Omental fat pad (tissue), 4 donors: ENCODE measurements around the gene ADAM12. TPM values are rescaled to one million over a fixed set of nuclear protein-coding genes. Genes with fewer than 3 reads are reported as not detected.

Experiments used
- ATAC-seq: fragments of 150-250 bp; one replicate; pipeline ENCODE4 v1.9.1; 2016; ENCODE audit warnings: mild to moderate bottlenecking, moderate library complexity; ENCODE audit not compliant: low FRiP score
- DNase-seq: peaks from one replicate; pipeline ENCODE4 v3.0.0-alpha.2; 2019; ENCODE audit warnings: low spot score
- total RNA-seq, 4 donors: library from RNA; depleted of rRNA; stranded (reverse); fragments of >200 nt; gene quantifications; one replicate each; pipeline ENCODE4 v1.1.0, GENCODE V29; 2016
- TF ChIP-seq, protein P1 (sequence below), 3 donors: fragments of 450-650 bp; IDR thresholded peaks; one replicate each; pipeline ENCODE4 v1.5.1; 2016 to 2017; ENCODE audit warnings: antibody characterized with exemption in 3 of 3, mild to moderate bottlenecking in 3 of 3, moderate library complexity in 2 of 3

Gene ADAM12
- total RNA-seq, 4 donors from 2014 or later: 4.9 to 24.4 (median 10.9) TPM

- ATAC-seq (no peak), DNase-seq (no peak)
- TF ChIP-seq, protein P1, sequence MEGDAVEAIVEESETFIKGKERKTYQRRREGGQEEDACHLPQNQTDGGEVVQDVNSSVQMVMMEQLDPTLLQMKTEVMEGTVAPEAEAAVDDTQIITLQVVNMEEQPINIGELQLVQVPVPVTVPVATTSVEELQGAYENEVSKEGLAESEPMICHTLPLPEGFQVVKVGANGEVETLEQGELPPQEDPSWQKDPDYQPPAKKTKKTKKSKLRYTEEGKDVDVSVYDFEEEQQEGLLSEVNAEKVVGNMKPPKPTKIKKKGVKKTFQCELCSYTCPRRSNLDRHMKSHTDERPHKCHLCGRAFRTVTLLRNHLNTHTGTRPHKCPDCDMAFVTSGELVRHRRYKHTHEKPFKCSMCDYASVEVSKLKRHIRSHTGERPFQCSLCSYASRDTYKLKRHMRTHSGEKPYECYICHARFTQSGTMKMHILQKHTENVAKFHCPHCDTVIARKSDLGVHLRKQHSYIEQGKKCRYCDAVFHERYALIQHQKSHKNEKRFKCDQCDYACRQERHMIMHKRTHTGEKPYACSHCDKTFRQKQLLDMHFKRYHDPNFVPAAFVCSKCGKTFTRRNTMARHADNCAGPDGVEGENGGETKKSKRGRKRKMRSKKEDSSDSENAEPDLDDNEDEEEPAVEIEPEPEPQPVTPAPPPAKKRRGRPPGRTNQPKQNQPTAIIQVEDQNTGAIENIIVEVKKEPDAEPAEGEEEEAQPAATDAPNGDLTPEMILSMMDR (IDR thresholded peaks at IDR 0.05): no peak
Observed at GRCh38 chr10:126375299-126375698, 13.0 kb downstream of the ADAM12 start.

DNA sequence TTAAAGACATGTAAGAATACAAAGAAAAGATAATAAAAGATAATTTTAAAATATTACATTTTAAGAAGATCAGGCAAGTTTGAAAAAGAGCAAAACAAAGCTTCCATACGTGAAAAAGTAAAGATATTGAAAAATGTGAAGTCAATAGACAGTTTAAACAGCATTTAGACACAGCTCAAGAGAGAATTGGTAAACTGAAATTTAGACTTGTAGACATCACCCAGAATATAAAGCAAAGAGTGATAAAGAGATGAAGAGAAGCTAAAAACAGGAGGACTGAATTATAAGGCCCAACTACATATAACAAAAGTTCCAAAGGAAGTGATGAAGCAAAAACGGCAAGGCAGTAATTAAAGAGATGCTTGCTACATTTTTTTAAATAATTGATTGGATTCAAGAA lies 13.8 kb downstream of the ADAM12 start:
- TF ChIP-seq, protein P1 (IDR thresholded peaks at IDR 0.05): no peak
- ATAC-seq (no peak), DNase-seq (no peak)

GRCh38 chr10:126373972-126374371 lies 14.3 kb downstream of the ADAM12 start:
- no peak for DNase-seq
- no peak for ATAC-seq
- TF ChIP-seq, protein P1 (IDR thresholded peaks at IDR 0.05): no peak

DNA sequence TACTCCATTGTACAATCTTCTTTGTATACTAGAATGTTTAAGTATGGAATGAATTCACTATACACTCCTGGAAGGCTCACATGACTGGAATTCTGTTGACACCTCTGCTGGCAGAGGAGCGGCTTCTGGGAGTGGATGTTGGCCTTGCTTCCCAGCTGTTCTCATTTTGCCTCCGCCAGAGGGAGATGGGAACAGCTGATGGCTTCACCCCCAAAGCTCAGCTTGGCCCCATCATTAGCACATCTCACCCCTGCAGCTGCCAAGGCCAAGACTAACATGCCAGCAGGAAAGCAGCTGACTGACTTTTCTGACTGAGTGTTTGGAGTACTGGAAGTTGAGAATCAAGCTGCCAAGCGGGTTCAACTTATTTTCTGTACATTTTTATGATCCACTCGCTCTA lies 15.1 kb downstream of the ADAM12 start:
- ATAC-seq: no peak
- no peak for DNase-seq
- TF ChIP-seq, protein P1 (IDR thresholded peaks at IDR 0.05): no peak

- ATAC-seq (no peak), DNase-seq (no peak)
- TF ChIP-seq, protein P1 (IDR thresholded peaks at IDR 0.05): no peak
Observed at GRCh38 chr10:126372396-126372795, 15.9 kb downstream of the ADAM12 start.

DNA sequence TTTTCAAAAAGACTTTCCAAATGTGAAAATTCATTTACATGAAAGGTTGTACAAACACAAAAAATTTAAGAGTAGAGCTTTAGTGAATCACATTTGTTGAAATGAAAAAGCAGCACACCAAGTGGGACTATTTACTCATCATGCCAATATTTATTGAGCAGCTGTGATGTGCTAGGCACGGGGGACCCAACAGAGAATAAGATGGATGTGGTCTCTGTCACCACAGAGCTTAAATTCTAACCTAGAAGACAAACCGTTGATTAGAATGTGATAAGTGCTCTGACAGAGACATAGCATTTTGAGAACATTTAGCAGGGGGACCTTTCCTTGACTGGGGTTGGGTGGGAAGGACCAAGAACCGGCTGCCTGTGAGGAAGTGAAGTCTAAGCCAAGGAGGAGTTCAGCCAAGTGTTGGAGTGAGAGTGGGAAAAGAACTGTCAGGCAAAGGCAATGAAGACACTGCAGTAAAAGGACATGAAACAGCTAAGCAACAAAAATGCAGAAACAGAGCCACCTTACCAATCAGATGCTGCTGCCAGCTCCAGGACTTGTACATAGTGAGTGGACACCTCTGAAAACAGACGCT lies 19.1 kb downstream of the ADAM12 start:
- ATAC-seq (no peak), DNase-seq (no peak)
- TF ChIP-seq, protein P1 (IDR thresholded peaks at IDR 0.05): no peak

DNA sequence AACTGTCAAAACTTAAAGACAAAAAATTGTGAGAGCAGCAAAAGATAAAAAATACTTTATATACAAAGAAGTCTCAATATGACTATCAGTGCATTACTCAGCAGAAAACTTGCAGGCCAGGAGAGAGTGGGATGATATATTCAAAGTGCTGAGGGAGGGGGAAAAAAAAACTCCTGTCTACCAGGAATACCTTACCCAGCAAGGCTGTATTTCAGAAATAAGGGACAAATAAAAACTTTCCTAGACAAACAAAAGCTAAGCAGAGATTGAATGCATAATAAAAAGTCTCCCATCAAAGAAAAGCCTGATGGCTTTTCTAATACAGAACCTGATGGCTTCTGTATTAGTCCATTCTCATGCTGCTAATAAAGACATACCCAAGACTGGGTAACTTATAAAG lies 31.1 kb downstream of the ADAM12 start:
- DNase-seq (no peak), ATAC-seq (no peak)
- TF ChIP-seq, protein P1 (IDR thresholded peaks at IDR 0.05): no peak
